Liver (tissue), 9 donors: ENCODE measurements around the gene GNG12. TPM values are rescaled to one million over a fixed set of nuclear protein-coding genes. Genes with fewer than 3 reads are reported as not detected.

Source experiments
- DNase-seq: peaks from one replicate; pipeline ENCODE4 v3.0.0-alpha.2; 2017; ENCODE audit warnings: low spot score
- H3K27ac ChIP-seq, 2 donors: one replicate each; pipeline ENCODE4 v1.7.0; 2013; ENCODE audit warnings: inconsistent platforms in 2 of 2, low read length in 2 of 2, control low read depth in 1 of 2, low read depth in 1 of 2, mild to moderate bottlenecking in 1 of 2
- H3K27me3 ChIP-seq, 4 donors: one replicate each; pipeline versions ENCODE4 v1.6.1 to v1.7.0; 2013; ENCODE audit warnings: low read length in 3 of 4, inconsistent platforms in 1 of 4, mild to moderate bottlenecking in 1 of 4, moderate library complexity in 1 of 4; ENCODE audit not compliant: control insufficient read depth in 4 of 4, insufficient read depth in 4 of 4
- H3K36me3 ChIP-seq, 4 donors: one replicate each; pipeline versions ENCODE4 v1.6.1 to v1.7.0; 2013; ENCODE audit warnings: low read length in 3 of 4, mild to moderate bottlenecking in 3 of 4, low read depth in 1 of 4, moderate library complexity in 1 of 4; ENCODE audit not compliant: control insufficient read depth in 4 of 4, insufficient read depth in 3 of 4
- H3K4me1 ChIP-seq, 4 donors: one replicate each; pipeline versions ENCODE4 v1.6.1 to v1.7.0; 2013; ENCODE audit warnings: low read length in 3 of 4, mild to moderate bottlenecking in 3 of 4, moderate library complexity in 1 of 4; ENCODE audit not compliant: control insufficient read depth in 4 of 4, insufficient read depth in 4 of 4
- H3K4me3 ChIP-seq, 3 donors: one replicate each; pipeline versions ENCODE4 v1.6.1 to v1.7.0; 2013; ENCODE audit warnings: low read length in 3 of 3, control low read depth in 1 of 3, low read depth in 1 of 3, mild to moderate bottlenecking in 1 of 3
- H3K9ac ChIP-seq, 2 donors: one replicate each; pipeline ENCODE4 v1.7.0; 2013; ENCODE audit warnings: low read length in 2 of 2, mild to moderate bottlenecking in 2 of 2, moderate library complexity in 2 of 2, control low read depth in 1 of 2, low read depth in 1 of 2
- H3K9me3 ChIP-seq, 4 donors: one replicate each; pipeline versions ENCODE4 v1.6.1 to v1.7.0; 2013; ENCODE audit warnings: low read length in 3 of 4; ENCODE audit not compliant: control insufficient read depth in 4 of 4
- EGR1 ChIP-seq, 2 donors: IDR thresholded peaks; 2 replicates each; pipeline ENCODE4 v1.6.1; 2016 to 2018; ENCODE audit warnings: antibody characterized with exemption in 2 of 2, low read depth in 2 of 2
- FOXA1 ChIP-seq: IDR thresholded peaks from 2 replicates; pipeline ENCODE4 v1.6.1; 2016; ENCODE audit warnings: antibody characterized with exemption
- FOXA2 ChIP-seq: IDR thresholded peaks from 2 replicates; pipeline ENCODE4 v1.6.1; 2016; ENCODE audit warnings: antibody characterized with exemption
- GABPA ChIP-seq, 2 donors: IDR thresholded peaks in 1 of 2; conservative IDR thresholded peaks in 1 of 2; 2 replicates each; pipeline ENCODE4 v1.6.1; 2016; ENCODE audit warnings: antibody characterized with exemption in 2 of 2, mild to moderate bottlenecking in 1 of 2, moderate library complexity in 1 of 2
- HNF4A ChIP-seq, 2 donors: conservative IDR thresholded peaks; 2 replicates each; pipeline ENCODE4 v1.6.1; 2016; ENCODE audit warnings: antibody characterized with exemption in 2 of 2, mild to moderate bottlenecking in 2 of 2
- HNF4G ChIP-seq: IDR thresholded peaks from 2 replicates; pipeline ENCODE4 v1.6.1; 2016; ENCODE audit warnings: antibody characterized with exemption
- JUND ChIP-seq, 2 donors: IDR thresholded peaks; 2 replicates each; pipeline ENCODE4 v1.6.1; 2016; ENCODE audit warnings: antibody characterized with exemption in 2 of 2
- NR2F2 ChIP-seq: IDR thresholded peaks from 2 replicates; pipeline ENCODE4 v1.6.1; 2016; ENCODE audit warnings: antibody characterized with exemption
- RAD21 ChIP-seq, 2 donors: IDR thresholded peaks; 2 replicates each; pipeline ENCODE4 v1.6.1; 2016; ENCODE audit warnings: antibody characterized with exemption in 2 of 2, mild to moderate bottlenecking in 2 of 2
- RXRA ChIP-seq, 2 donors: IDR thresholded peaks; 2 replicates each; pipeline ENCODE4 v1.6.1; 2017 to 2018; ENCODE audit warnings: antibody characterized with exemption in 2 of 2, mild to moderate bottlenecking in 1 of 2
- SP1 ChIP-seq: IDR thresholded peaks from 2 replicates; pipeline ENCODE4 v1.6.1; 2018; ENCODE audit warnings: antibody characterized with exemption, mild to moderate bottlenecking
- TAF1 ChIP-seq: conservative IDR thresholded peaks from 2 replicates; pipeline ENCODE4 v1.6.1; 2016; ENCODE audit warnings: antibody characterized with exemption, mild to moderate bottlenecking
- YY1 ChIP-seq: IDR thresholded peaks from 2 replicates; pipeline ENCODE4 v1.6.1; 2016; ENCODE audit warnings: antibody characterized with exemption, mild to moderate bottlenecking
- WGBS: extraction: QIAGEN DNeasy Blood & Tissue Kit; methylation state at CpG from one replicate; pipeline ENCODE4 v1.1.7; 2013; 5-methylcytosine and 5-hydroxymethylcytosine counted together
- polyA plus RNA-seq, 2 donors: library from polyadenylated mRNA; stranded (reverse) in 1 of 2; unstranded in 1 of 2; fragments of 200-250 nt in 1 of 2; fragments of >200 nt in 1 of 2; fragmentation: Nextera tagmentation in 1 of 2; extraction: Ambion mirVana in 1 of 2; gene quantifications; one replicate each; pipeline versions ENCODE4 v1.2.1 to v1.2.3, GENCODE V29; 2013 to 2015
- total RNA-seq, 2 donors: library from RNA; depleted of rRNA; stranded (reverse); fragments of >200 nt; gene quantifications; one replicate each; pipeline ENCODE4 v1.2.3, GENCODE V29; 2014
- TF ChIP-seq, protein P1 (sequence below): IDR thresholded peaks from 2 replicates; pipeline ENCODE4 v1.6.1; 2016; ENCODE audit warnings: antibody characterized with exemption
- TF ChIP-seq, protein P2 (sequence below): IDR thresholded peaks from 2 replicates; pipeline ENCODE4 v1.6.1; 2016; ENCODE audit warnings: antibody characterized with exemption
- TF ChIP-seq, protein P3 (sequence below): IDR thresholded peaks from 2 replicates; pipeline ENCODE4 v1.6.1; 2016; ENCODE audit warnings: antibody characterized with exemption, mild to moderate bottlenecking
- TF ChIP-seq, protein P4 (sequence below): IDR thresholded peaks from 2 replicates; pipeline ENCODE4 v1.6.1; 2016; ENCODE audit warnings: antibody characterized with exemption
- TF ChIP-seq, protein P5 (sequence below): fragments of 150-350 bp; IDR thresholded peaks from 2 replicates; pipeline ENCODE4 v1.5.1; 2017; ENCODE audit warnings: improper control_type of control experiment, low read depth, low read length; ENCODE audit not compliant: missing input control
- donor health status: healthy.
- donor health status: healthy.
- donor health status: healthy.
- donor health status: healthy.
- donor health status: healthy.

The GNG12 gene
- total RNA-seq (10 to 100 TPM; 21.8 to 26.1 TPM), polyA plus RNA-seq (10 to 100 TPM; 15.4 to 17.7 TPM)

DNA sequence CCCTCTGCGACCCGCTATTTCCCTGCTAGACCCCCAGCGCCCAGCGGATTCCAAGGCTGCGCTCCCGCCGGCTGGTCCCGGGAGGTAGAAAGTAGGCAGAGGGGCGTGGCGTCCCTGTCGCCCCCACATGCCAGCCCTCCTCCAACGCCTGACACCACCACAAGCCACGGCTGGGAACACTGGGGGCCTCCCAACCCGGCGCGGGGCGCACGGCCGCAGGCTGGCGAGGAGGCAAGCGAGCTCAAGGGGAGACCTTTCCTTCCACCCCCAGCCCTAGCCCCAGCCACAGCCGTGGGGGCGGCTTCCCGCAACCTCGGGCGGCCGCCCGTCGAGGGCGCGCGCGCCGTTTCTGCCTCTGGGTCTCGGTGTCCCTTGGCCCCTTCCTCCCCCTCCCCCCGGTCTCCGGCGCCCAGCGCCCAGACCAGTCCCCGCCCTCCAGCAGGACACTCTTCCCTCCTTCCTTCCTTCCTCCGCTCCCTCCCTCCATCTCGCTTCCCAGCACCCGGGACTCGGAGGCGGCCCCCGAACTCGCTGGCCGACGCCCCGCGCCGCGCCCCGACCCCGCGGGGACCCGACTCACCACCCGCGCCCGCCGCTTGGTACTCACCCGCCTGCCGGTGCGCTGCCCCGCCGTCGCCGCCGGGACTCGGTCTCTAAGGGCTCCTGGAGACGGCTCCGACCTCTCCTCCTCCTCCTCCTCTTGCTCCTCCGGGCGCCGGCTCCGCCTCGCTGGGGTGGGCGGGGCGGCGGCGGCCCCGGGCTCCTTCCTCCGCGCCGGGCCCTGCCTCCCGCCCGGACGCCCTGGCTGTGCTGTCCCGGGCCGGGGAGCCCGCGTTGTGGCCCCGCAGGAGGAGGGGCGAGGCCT, at the start of gene GNG12:
Gene GNG12 (minus strand): TSS at position 731 of the 865 bp plus-strand sequence. CDS start 125,781 bp downstream, outside the sequence.
- H3K9ac ChIP-seq, result peak within 1 kb of the TSS; percentile 81 to 82
- peak; percentile 49 for DNase-seq
- TF ChIP-seq NR2F2, result no peak
- peak in 1 of 2 donors; percentile 2 for TF ChIP-seq RAD21 (IDR thresholded peaks at IDR 0.05)
- no peaks in the 10 kb centered on the region for H3K27me3 ChIP-seq
- WGBS, result under 1% methylated on average over 94 of the region's 94 CpGs
- H3K36me3 ChIP-seq, result no peaks in the 10 kb centered on the region
- peaks cover 0 to 7% (median 4%) of the 10 kb centered on the region in 4 donors for H3K4me1 ChIP-seq
- H3K9me3 ChIP-seq, result no peaks in the 10 kb centered on the region
- peak within 1 kb of the TSS; percentile 72 to 86 for H3K27ac ChIP-seq
- H3K4me3 ChIP-seq, result peak within 1 kb of the TSS; percentile 65 to 94 (median 79)

DNA sequence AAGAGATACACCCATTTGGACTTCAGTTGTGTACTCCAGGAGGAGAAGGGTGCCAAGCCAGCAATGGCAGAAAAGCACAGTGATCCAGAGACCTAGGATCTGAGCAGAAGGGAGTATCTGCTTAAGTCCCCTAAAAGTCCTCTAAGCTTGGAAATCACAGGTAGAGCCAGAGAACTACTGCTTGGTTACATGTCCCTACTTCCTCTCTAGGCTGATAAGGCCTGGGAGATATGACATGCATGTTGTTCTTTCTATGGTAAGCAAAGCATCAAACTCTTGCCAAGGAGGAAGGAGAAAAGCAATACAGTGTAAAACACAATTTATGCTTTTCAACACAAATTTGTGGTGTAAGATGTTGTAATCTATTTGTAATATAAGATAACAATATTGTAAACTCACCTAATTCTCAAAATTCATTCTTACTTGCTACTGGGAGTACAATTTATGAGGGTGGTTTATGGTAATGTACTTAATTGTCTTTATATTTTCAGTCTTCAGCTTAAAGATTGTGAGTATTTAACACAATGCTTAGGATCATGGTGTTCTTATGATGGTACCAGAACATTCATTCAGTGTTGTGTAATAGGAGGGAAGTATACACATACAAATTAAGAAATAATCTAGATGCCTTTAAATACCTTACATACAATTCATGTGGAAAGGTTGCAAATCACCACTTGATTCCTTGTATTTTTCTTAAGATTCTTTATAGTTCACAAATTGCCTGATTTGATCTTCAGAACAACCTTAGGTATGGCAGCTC, 49.1 kb upstream of the GNG12 start:
- no peak overlapping the region for H3K4me3 ChIP-seq
- no peaks in the 10 kb centered on the region for H3K9me3 ChIP-seq
- no peaks in the 10 kb centered on the region for H3K4me1 ChIP-seq
- no peaks in the 10 kb centered on the region for H3K27me3 ChIP-seq
- no peaks in the 10 kb centered on the region for H3K36me3 ChIP-seq
- no peak overlapping the region for H3K27ac ChIP-seq
- no peak overlapping the region for H3K9ac ChIP-seq
- TF ChIP-seq HNF4G, result no peak
- no peak for TF ChIP-seq EGR1 (IDR thresholded peaks at IDR 0.05; ENCODE audit: low read depth in 2 of 2)
- TF ChIP-seq FOXA2, result no peak
- TF ChIP-seq, protein P1, sequence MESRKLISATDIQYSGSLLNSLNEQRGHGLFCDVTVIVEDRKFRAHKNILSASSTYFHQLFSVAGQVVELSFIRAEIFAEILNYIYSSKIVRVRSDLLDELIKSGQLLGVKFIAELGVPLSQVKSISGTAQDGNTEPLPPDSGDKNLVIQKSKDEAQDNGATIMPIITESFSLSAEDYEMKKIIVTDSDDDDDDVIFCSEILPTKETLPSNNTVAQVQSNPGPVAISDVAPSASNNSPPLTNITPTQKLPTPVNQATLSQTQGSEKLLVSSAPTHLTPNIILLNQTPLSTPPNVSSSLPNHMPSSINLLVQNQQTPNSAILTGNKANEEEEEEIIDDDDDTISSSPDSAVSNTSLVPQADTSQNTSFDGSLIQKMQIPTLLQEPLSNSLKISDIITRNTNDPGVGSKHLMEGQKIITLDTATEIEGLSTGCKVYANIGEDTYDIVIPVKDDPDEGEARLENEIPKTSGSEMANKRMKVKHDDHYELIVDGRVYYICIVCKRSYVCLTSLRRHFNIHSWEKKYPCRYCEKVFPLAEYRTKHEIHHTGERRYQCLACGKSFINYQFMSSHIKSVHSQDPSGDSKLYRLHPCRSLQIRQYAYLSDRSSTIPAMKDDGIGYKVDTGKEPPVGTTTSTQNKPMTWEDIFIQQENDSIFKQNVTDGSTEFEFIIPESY, result no peak
- TF ChIP-seq, protein P2, sequence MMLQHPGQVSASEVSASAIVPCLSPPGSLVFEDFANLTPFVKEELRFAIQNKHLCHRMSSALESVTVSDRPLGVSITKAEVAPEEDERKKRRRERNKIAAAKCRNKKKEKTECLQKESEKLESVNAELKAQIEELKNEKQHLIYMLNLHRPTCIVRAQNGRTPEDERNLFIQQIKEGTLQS, result no peak
- TF ChIP-seq YY1, result no peak
- TF ChIP-seq, protein P3, sequence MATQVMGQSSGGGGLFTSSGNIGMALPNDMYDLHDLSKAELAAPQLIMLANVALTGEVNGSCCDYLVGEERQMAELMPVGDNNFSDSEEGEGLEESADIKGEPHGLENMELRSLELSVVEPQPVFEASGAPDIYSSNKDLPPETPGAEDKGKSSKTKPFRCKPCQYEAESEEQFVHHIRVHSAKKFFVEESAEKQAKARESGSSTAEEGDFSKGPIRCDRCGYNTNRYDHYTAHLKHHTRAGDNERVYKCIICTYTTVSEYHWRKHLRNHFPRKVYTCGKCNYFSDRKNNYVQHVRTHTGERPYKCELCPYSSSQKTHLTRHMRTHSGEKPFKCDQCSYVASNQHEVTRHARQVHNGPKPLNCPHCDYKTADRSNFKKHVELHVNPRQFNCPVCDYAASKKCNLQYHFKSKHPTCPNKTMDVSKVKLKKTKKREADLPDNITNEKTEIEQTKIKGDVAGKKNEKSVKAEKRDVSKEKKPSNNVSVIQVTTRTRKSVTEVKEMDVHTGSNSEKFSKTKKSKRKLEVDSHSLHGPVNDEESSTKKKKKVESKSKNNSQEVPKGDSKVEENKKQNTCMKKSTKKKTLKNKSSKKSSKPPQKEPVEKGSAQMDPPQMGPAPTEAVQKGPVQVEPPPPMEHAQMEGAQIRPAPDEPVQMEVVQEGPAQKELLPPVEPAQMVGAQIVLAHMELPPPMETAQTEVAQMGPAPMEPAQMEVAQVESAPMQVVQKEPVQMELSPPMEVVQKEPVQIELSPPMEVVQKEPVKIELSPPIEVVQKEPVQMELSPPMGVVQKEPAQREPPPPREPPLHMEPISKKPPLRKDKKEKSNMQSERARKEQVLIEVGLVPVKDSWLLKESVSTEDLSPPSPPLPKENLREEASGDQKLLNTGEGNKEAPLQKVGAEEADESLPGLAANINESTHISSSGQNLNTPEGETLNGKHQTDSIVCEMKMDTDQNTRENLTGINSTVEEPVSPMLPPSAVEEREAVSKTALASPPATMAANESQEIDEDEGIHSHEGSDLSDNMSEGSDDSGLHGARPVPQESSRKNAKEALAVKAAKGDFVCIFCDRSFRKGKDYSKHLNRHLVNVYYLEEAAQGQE, result no peak
- no peak for TF ChIP-seq HNF4A (conservative IDR thresholded peaks at IDR 0.05)
- no peak for TF ChIP-seq JUND (IDR thresholded peaks at IDR 0.05)
- TF ChIP-seq FOXA1, result no peak
- TF ChIP-seq RXRA (IDR thresholded peaks at IDR 0.05), result no peak
- TF ChIP-seq RAD21 (IDR thresholded peaks at IDR 0.05), result no peak
- no peak for TF ChIP-seq NR2F2
- TF ChIP-seq GABPA (IDR thresholded peaks at IDR 0.05 in 1 of 2, conservative IDR thresholded peaks at IDR 0.05 in 1 of 2), result no peak
- TF ChIP-seq, protein P4, sequence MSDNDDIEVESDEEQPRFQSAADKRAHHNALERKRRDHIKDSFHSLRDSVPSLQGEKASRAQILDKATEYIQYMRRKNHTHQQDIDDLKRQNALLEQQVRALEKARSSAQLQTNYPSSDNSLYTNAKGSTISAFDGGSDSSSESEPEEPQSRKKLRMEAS, result no peak
- no peak for TF ChIP-seq SP1
- TF ChIP-seq TAF1, result no peak
- TF ChIP-seq, protein P5, sequence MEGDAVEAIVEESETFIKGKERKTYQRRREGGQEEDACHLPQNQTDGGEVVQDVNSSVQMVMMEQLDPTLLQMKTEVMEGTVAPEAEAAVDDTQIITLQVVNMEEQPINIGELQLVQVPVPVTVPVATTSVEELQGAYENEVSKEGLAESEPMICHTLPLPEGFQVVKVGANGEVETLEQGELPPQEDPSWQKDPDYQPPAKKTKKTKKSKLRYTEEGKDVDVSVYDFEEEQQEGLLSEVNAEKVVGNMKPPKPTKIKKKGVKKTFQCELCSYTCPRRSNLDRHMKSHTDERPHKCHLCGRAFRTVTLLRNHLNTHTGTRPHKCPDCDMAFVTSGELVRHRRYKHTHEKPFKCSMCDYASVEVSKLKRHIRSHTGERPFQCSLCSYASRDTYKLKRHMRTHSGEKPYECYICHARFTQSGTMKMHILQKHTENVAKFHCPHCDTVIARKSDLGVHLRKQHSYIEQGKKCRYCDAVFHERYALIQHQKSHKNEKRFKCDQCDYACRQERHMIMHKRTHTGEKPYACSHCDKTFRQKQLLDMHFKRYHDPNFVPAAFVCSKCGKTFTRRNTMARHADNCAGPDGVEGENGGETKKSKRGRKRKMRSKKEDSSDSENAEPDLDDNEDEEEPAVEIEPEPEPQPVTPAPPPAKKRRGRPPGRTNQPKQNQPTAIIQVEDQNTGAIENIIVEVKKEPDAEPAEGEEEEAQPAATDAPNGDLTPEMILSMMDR, result no peak
- no peak for DNase-seq
